K562 (cell line): ENCODE results near the gene RPL18A. TPM values are rescaled to one million over a fixed set of nuclear protein-coding genes. Genes with fewer than 3 reads are reported as not detected.
A peak's percentile ranks its signal among the peaks of the same experiment; 100 is the strongest.

Experiments
- ARID2 ChIP-seq: fragments of 450-650 bp; IDR thresholded peaks from 2 replicates; pipeline ENCODE4 v1.6.1; 2017; ENCODE audit warnings: antibody characterized with exemption, mild to moderate bottlenecking
- CBX3 ChIP-seq, 2 experiments: IDR thresholded peaks; 1 replicate in 1 of 2; 2 replicates in 1 of 2; pipeline ENCODE4 v1.6.1; 2012; ENCODE audit warnings: inconsistent platforms in 2 of 2, low read length in 2 of 2, borderline replicate concordance in 1 of 2, control low read depth in 1 of 2
- CREM ChIP-seq: IDR thresholded peaks from 2 replicates; pipeline ENCODE4 v1.6.1; 2014; ENCODE audit warnings: antibody characterized with exemption, low read depth
- CTCF ChIP-seq, 3 experiments: IDR thresholded peaks in 2 of 3; conservative IDR thresholded peaks in 1 of 3; 2 replicates each; pipeline ENCODE4 v1.5.1; 2011 to 2012; ENCODE audit warnings: low read length in 3 of 3, mild to moderate bottlenecking in 3 of 3, control low read depth in 2 of 3, improper control_type of control experiment in 1 of 3, inconsistent platforms in 1 of 3, low read depth in 1 of 3, mixed read lengths in 1 of 3, moderate library complexity in 1 of 3; ENCODE audit not compliant: insufficient read depth in 2 of 3
- DACH1 ChIP-seq: fragments of 450-650 bp; IDR thresholded peaks from 2 replicates; pipeline ENCODE4 v1.6.1; 2018; ENCODE audit not compliant: partially characterized antibody
- KLF16 ChIP-seq: IDR thresholded peaks from 2 replicates; pipeline ENCODE4 v1.6.1; 2016; ENCODE audit warnings: antibody characterized with exemption
- L3MBTL2 ChIP-seq: fragments of 450-650 bp; IDR thresholded peaks from 2 replicates; pipeline ENCODE4 v1.6.1; 2016; ENCODE audit warnings: mild to moderate bottlenecking, moderate library complexity
- RCOR1 ChIP-seq, 2 experiments: IDR thresholded peaks; 2 replicates each; pipeline ENCODE4 v1.6.1; 2012; ENCODE audit warnings: low read depth in 2 of 2, low read length in 2 of 2, borderline replicate concordance in 1 of 2, improper control_type of control experiment in 1 of 2
- SRF ChIP-seq, 2 experiments: fragments of 250-450, 450-650 bp in 1 of 2; sonication (Bioruptor Pico) in 1 of 2; sonication (generic) in 1 of 2; formaldehyde crosslinking; IDR thresholded peaks; 2 replicates each; pipeline versions ENCODE4 v1.5.0 to v1.5.1; 2020 to 2022; ENCODE audit warnings: mild to moderate bottlenecking in 1 of 2, missing genetic modification reagents in 1 of 2
- ZNF384 ChIP-seq: IDR thresholded peaks from 2 replicates; pipeline ENCODE4 v1.6.1; 2012; ENCODE audit warnings: low read depth, low read length, improper control_type of control experiment
- polyA plus RNA-seq, 8 experiments: library from polyadenylated mRNA; depleted of rRNA in 4 of 8; stranded (reverse) in 5 of 8; unstranded in 3 of 8; fragments of >200 nt; fragmentation: Nextera tagmentation in 2 of 8; fragmentation: Illumina TruSeq in 1 of 8; extraction: Ambion mirVana in 2 of 8; extraction: Trizol in 1 of 8; gene quantifications; 2 replicates each; pipeline versions ENCODE4 v1.2.1 to v1.2.3, GENCODE V29; 2011 to 2014; ENCODE audit warnings: inconsistent platforms in 1 of 8, missing spikeins in 1 of 8
- total RNA-seq, 7 experiments: library from RNA; depleted of rRNA in 6 of 7; stranded (reverse); fragments of >200 nt in 6 of 7; fragmentation: Illumina TruSeq in 2 of 7; extraction: Trizol in 2 of 7; gene quantifications; 2 replicates each; pipeline versions ENCODE4 v1.2.1 to v1.2.3, GENCODE V29; 2011 to 2021; ENCODE audit warnings: low replicate concordance in 1 of 7
- TF ChIP-seq, protein P1 (sequence below): fragments of 450-650 bp; formaldehyde crosslinking; IDR thresholded peaks from 2 replicates; pipeline ENCODE4 v1.4.0; 2020; ENCODE audit warnings: mild to moderate bottlenecking, moderate library complexity
- TF ChIP-seq, protein P2 (sequence below): sonication (generic); formaldehyde crosslinking; IDR thresholded peaks from 2 replicates; pipeline ENCODE4 v1.9.0; 2022; ENCODE audit warnings: mild to moderate bottlenecking, missing genetic modification reagents

Gene RPL18A
- total and polyA plus RNA-seq, 9 of the 15 experiments (the other 6 are each of a cell fraction or from before 2014, with no cell fraction given), result 626 to 2,882 (median 1,895) TPM

GRCh38 chr19:17855280-17856152 lies 4.2 kb upstream of the RPL18A start (continued):
- TF ChIP-seq ARID2 (peak; percentile 73; the same call in 1 of the 2 replicates), CTCF (IDR thresholded peaks at IDR 0.05 in 2 of 3, conservative IDR thresholded peaks at IDR 0.05 in 1 of 3; ENCODE audit: insufficient read depth in 2 of 3, low read depth in 1 of 3, low read length in 3 of 3) (peak; percentile 95 to 97 (median 97)), SRF (CRISPR knock-in tag; IDR thresholded peaks at IDR 0.05) (no peak), ZNF384 (peak; percentile 54), CREM (peak; percentile 32; the same call in 1 of the 2 replicates), RCOR1 (IDR thresholded peaks at IDR 0.05; ENCODE audit: borderline replicate concordance in 1 of 2, low read depth in 2 of 2, low read length in 2 of 2) (peak in 1 of 2 experiments; percentile 74; a peak in 2 of 4 replicates), L3MBTL2 (0 out of 2 replicates have a peak, but pooled peaks have one; percentile 20), KLF16 (peak; percentile 26; the same call in 1 of the 2 replicates), CBX3 (IDR thresholded peaks at IDR 0.05; ENCODE audit: borderline replicate concordance in 1 of 2, low read length in 2 of 2) (0 out of 3 replicates have a peak, but pooled peaks of 1 of the 2 experiments have one; percentile 21), DACH1 (peak; percentile 60)
- TF ChIP-seq, protein P1, sequence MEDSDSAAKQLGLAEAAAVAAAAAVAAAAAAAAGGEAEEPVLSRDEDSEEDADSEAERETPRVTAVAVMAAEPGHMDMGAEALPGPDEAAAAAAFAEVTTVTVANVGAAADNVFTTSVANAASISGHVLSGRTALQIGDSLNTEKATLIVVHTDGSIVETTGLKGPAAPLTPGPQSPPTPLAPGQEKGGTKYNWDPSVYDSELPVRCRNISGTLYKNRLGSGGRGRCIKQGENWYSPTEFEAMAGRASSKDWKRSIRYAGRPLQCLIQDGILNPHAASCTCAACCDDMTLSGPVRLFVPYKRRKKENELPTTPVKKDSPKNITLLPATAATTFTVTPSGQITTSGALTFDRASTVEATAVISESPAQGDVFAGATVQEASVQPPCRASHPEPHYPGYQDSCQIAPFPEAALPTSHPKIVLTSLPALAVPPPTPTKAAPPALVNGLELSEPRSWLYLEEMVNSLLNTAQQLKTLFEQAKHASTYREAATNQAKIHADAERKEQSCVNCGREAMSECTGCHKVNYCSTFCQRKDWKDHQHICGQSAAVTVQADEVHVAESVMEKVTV (CRISPR knock-in tag), result peak; percentile 67; the same call in 1 of the 2 replicates
- TF ChIP-seq, protein P2, sequence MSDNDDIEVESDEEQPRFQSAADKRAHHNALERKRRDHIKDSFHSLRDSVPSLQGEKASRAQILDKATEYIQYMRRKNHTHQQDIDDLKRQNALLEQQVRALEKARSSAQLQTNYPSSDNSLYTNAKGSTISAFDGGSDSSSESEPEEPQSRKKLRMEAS (CRISPR knock-in tag), result peak; percentile 33
- TF ChIP-seq, all 486 proteins: peak for 39
